ENCODE results near the gene ZDHHC11.
"Not testable (repeated sequence)": the region's sequence is repeated elsewhere in the genome, so short reads cannot be mapped to it uniquely, and the experiment has no call there.

The ZDHHC11 gene

DNA sequence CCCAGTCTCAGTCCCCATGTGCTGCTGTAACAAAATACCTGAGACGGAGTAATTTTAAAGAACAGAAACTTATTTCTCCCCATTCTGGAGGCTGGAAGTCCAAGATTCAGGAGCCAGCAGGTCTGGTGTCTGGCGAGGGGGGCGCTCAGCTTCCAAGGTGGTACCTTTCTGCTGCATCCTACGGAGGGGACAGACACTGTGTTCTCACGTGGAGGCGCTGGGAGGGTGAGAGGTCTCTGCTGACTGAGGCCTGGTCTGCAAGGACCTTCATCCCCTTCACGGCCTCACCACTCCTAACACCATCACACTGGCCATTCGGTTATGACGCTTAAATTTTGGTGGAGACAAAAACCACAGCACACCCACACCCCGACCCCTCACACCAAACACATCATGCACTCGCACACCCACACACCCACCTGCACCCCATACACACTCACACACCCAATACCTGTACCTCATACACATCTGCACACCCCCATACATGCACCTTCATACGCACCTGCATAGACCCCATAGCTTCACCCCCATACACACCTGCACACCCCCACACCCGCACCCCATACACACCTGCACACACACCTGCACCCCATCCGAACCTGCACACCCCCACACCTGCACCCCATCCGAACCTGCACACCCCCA, 9.8 kb upstream of the ZDHHC11 start:
- DNase-seq (ENCODE audit: low read depth in 2 of 3, low spot score in 1 of 3): no peak

DNA sequence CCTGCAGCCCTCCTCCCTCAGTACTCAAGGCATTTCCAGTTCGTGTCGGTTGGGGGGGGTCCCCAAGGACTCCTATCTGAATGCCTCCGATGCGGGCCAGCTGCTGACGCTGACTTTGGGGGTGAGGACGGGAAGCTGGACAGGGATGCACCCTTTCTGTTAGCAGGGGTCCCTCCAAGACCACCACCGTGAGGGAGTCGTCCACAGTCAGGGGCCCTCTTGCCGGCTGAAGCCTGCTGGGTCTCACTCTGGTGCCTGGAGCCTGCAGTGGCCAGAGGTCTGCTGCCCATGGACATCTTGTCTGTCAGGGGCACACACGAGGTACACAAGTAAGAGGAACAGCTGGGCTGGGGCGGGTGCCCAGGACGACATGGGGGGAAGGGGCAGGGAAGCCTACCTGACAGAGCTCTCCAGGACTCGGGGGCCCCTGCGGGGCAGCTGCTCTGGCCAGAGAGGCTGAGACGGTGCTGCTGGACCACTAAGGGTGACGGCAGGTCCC, 9.1 kb upstream of the ZDHHC11 start:
- DNase-seq (ENCODE audit: low read depth in 2 of 3, low spot score in 1 of 3): no peak

DNA sequence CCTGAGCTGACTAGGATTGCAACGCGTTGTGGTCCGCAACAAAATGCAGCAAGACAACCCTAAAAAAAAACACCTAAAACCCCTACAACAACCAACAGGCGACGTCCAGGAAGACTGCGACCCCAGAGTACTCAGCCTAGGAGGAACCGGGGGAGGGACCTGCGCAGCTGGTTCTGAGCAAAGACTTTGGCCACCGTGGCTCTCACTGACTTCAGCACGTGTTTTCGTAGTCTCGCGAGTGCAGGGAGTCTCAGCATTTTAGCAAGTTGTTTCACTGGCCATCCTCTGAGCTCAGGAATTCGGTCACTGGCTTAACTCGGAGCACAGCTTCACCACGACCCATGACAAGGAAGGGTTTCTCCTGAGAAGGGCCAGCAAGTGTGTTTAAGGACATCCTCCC, 8.6 kb upstream of the ZDHHC11 start:
- DNase-seq (ENCODE audit: low read depth in 2 of 3, low spot score in 1 of 3): no peak

GRCh38 chr5:858726-859125, 7.9 kb upstream of the ZDHHC11 start:
- no peak for DNase-seq (ENCODE audit: low read depth in 2 of 3, low spot score in 1 of 3)

- no peak for DNase-seq (ENCODE audit: low read depth in 2 of 3, low spot score in 1 of 3)
Observed at GRCh38 chr5:856531-857425, 6.0 kb upstream of the ZDHHC11 start.

DNA sequence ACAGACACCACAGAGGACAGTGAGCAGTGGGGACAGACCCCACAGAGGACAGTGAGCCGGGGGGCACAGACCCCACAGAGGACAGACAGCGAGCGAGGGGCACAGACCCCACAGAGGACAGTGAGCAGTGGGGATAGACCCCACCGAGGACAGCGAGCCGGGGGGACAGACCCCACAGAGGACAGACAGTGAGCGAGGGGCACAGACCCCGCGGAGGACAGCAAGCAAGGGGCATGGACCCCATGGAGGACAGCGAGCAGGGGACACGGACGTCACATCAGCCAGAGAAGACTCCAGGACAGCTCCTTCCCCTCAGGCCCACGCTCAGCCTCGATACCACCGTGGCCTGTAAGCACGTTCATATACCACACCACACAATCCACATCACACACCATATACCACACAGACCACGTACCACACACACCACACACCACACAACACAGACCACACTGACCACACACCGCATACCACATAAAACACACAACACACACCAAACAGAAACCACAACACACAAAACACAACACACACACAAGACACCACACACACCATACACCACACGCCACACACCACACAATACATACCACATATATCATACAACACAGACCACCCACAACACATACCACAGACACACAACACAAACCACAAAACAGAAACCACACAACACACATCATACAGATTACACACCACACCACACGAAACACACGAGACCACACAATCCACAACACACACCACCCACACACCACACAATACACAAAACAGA, 5.2 kb upstream of the ZDHHC11 start:
- no peak for DNase-seq (ENCODE audit: low read depth in 2 of 3, low spot score in 1 of 3)

DNA sequence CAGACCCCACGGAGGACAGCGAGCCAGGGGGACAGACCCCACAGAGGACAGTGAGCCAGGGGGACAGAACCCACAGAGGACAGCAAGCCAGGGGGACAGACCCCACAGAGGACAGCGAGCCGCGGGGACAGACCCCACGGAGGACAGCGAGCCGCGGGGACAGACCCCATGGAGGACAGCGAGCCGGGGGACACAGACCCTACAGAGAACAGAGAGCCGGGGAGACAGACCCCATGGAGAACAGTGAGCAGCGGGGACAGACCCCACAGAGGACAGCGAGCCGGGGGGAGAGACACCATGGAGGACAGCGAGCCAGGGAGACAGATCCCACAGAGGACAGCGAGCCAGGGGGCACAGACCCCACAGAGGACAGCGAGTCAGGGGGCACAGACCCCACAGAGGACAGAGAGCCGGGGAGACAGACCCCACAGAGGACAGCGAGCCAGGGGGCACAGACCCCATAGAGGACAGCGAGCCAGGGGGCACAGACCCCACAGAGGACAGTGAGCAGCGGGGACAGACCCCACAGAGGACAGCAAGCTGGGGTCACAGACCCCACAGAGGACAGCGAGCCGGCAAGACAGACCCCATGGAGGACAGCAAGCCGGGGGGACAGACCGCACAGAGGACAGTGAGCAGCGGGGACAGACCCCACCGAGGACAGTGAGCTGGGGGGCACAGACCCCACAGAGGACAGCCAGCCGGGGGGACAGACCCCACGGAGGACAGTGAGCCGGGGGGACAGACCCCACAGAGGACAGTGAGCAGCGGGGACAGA, 4.4 kb upstream of the ZDHHC11 start:
- DNase-seq (ENCODE audit: low read depth in 2 of 3, low spot score in 1 of 3): no peak

GRCh38 chr5:854217-854616, 3.4 kb upstream of the ZDHHC11 start:
- no peak for DNase-seq (ENCODE audit: low read depth in 2 of 3, low spot score in 1 of 3)

GRCh38 chr5:853416-854090, 2.8 kb upstream of the ZDHHC11 start:
- not testable (repeated sequence) for DNase-seq (ENCODE audit: low read depth in 2 of 3, low spot score in 1 of 3)

GRCh38 chr5:852431-853401, 1.9 kb upstream of the ZDHHC11 start:
- DNase-seq (ENCODE audit: low read depth in 2 of 3, low spot score in 1 of 3): no peak

GRCh38 chr5:852018-852417, 1.2 kb upstream of the ZDHHC11 start:
- no peak for DNase-seq (ENCODE audit: low read depth in 2 of 3, low spot score in 1 of 3)

DNA sequence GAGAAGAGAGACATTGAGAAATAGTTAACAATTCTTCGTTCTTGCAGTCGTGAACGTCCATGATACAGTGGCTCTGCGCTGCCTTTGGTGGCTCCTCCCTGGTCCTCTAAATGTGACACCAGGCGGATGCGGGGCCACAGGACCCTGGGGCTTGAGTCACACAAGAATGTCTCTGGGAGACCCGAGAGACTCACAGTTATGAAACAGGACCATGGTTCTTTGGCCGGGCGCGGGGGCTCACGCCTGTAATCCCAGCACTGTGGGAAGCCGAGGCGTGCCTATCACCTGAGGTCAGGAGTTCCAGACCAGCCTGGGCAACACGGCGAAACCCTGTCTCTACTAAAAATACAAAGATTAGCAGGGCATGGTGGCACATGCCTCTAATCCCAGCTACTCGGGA, 767 bp upstream of the ZDHHC11 start:
- DNase-seq (ENCODE audit: low read depth in 2 of 3, low spot score in 1 of 3): no peak

DNA sequence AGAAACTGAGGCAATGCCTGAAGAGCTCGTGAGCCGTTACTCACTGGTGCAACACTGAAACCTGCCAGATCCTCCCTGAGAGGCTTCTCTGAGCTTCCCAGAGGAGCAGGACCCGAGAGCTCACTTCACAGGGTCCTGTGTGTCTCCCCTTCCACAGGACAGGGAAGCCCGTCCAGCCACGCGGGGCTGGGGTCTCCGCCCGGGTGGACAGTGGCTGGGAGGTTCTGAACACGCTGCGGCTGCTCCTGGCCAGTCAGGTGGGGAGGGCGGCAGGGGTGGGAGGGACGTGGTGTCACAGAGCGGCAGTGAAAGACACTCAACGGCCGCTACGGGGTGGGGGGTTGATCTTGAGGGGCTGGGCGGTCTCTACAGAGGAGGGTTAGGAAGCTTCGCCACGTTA, 290 bp upstream of the ZDHHC11 start:
- DNase-seq (ENCODE audit: low read depth in 2 of 3, low spot score in 1 of 3): no peak

- no peak for DNase-seq (ENCODE audit: low read depth in 2 of 3, low spot score in 1 of 3)
Observed at GRCh38 chr5:849651-850301, 1.0 kb downstream of the ZDHHC11 start.

GRCh38 chr5:848671-849111, 2.1 kb downstream of the ZDHHC11 start:
- DNase-seq (ENCODE audit: low read depth in 2 of 3, low spot score in 1 of 3): no peak

DNA sequence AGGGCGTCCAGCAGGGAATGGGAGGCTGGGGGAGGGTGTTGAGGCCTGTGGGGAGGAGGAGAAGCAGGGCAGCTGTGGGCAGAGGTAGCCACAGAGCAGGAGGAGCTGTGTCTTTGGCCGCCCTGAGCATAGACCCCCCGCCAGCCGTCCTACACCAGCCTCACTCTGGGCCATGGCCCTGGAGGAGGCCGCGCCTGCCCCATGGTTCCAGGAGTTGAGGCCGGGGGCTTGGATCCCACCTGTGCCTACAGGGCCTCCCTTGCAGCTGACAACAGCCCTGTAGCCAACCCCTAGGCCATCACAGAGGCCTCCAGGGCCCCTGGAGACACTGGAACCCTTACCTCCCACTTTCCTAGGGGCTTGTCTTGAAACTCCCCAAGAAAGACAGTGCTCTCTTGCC, 3.0 kb downstream of the ZDHHC11 start:
- DNase-seq (ENCODE audit: low read depth in 2 of 3, low spot score in 1 of 3): not testable (repeated sequence)

GRCh38 chr5:847212-847611, 3.6 kb downstream of the ZDHHC11 start:
- not testable (repeated sequence) for DNase-seq (ENCODE audit: low read depth in 2 of 3, low spot score in 1 of 3)

DNA sequence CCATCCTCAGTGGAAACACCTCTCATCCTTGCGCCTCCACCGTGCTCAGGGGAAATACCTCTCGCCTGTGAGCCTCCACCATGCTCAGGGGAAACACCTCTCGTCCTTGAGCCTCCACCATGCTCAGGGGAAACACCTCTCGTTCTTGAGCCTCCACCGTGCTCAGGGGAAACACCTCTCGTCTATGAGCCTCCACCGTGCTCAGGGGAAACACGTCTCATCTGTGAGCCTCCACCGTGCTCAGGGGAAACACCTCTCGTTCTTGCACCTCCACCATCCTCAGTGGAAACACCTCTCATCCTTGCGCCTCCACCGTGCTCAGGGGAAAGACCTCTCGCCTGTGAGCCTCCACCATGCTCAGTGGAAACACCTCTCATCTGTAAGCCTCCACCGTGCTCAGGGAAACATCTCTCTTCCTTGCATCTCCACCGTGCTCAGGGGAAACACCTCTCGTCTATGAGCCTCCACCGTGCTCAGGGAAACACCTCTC, 4.1 kb downstream of the ZDHHC11 start:
- DNase-seq (ENCODE audit: low read depth in 2 of 3, low spot score in 1 of 3): peak in 1 of 3 donors; percentile 27

Measured in stimulated activated CD4-positive, alpha-beta T cell treated with anti-CD3 and anti-CD28 coated beads, Interleukin-12 subunit alpha, Interleukin-12 subunit beta, amount 100 ng/mL, for 48 hours (primary cell).